Activated naive CD8-positive, alpha-beta T cell treated with anti-CD3 and anti-CD28 coated beads, Interleukin-2, amount 50 U/mL, for 24 hours (primary cell): ENCODE data around the gene NUFIP1.
"Not testable (repeated sequence)": the region's sequence is repeated elsewhere in the genome, so short reads cannot be mapped to it uniquely, and the experiment has no call there.

ENCODE experiments used
- ATAC-seq: fragments of 150-1000 bp; cut with Tn5 transposase; one replicate; pipeline ENCODE4 v1.10.0; 2021
- DNase-seq: peaks from one replicate; pipeline ENCODE4 v3.0.0; 2021
- H3K27ac Mint-ChIP-seq: one replicate; pipeline ENCODE4 v1.8.0; 2021; ENCODE audit warnings: mild to moderate bottlenecking, mixed read lengths
- H3K27me3 Mint-ChIP-seq: one replicate; pipeline ENCODE4 v1.8.0; 2021; ENCODE audit warnings: mixed read lengths
- H3K36me3 Mint-ChIP-seq: one replicate; pipeline ENCODE4 v1.8.0; 2021; ENCODE audit warnings: low read depth, mixed read lengths
- H3K4me1 Mint-ChIP-seq: one replicate; pipeline ENCODE4 v1.8.0; 2021; ENCODE audit warnings: mixed read lengths
- H3K4me3 Mint-ChIP-seq: one replicate; pipeline ENCODE4 v1.8.0; 2021; ENCODE audit warnings: mild to moderate bottlenecking, moderate library complexity, mixed read lengths
- H3K9me3 Mint-ChIP-seq: one replicate; pipeline ENCODE4 v1.8.0; 2021; ENCODE audit warnings: mixed read lengths

NUFIP1 gene

DNA sequence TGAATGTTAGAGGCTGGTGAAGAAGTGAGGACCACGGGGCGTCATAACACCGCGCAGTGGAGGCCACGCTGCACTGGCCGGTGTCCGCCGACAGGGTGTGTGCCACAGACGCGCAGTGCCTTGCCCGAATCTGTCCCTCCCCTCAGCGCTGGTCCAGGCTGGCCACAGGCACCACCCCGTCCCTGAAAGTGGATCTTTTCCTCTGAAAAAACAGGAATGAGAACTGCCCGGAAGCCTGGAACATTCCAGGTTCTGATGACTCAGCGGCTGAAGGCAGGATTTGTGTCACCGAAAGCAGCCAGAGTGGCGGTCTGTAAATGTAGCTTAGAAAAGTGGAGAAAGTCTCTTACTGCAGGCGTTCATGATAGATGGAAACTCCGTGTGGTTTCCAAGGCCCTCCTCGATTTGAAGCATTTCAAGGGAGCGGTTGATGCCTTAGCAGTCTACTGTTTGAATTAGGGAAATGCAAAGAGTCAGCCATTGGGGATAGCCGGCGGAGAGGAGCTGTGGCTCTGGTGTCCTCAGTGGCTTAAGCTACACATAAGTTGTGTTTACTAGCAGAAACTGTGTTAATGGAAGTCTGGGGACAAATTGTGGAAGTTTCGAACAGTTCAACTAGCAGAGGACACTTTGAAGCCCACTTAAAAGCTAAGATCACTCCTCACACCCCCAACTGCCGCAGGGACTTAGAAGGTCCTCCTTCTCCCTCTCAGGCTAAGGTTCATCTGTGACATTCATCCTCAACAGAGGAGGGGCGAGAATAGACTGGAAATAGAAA, 70.8 kb downstream of the NUFIP1 start:
- ATAC-seq, result peak; percentile 81
- Mint-ChIP-seq H3K4me1 (peaks cover 9% of the 10 kb centered on the region), H3K9me3 (no peaks in the 10 kb centered on the region), H3K4me3 (no peak overlapping the region), H3K27ac (no peak overlapping the region), H3K36me3 (no peaks in the 10 kb centered on the region), H3K27me3 (no peaks in the 10 kb centered on the region)
- peak; percentile 79 for DNase-seq

DNA sequence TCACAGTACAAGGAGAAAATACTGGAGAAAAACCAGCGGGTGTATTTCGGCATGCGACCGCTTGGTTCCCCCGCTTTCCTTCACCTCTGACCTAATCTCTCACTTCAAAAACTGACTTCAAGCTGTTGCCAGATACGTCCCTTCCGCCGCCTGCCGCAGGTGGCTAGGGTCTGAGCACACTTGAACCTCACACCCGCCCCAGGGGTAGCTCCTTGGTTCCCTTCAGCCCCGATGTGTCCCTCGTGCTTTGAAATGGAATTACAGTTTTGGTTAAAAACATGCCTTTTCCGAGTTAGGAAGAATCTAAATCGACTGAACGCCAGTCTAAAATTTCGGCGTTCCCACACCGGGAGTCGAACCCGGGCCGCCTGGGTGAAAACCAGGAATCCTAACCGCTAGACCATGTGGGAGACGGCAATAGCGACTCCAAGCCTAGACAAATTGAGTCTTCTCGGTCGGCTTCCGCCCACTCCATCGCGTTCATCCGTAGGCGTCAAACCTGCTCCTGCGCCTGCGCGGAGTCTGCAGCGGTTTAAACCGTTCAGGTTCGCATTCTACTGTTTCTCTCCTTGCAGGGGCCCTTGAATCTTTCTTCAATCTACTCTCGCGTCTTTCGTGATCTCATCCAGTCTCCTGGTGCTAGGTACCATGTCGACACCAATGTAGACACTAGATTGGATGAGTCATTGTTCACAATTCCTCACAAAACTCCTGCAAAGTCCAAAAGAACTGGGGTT, 71.5 kb downstream of the NUFIP1 start:
- no peaks in the 10 kb centered on the region for H3K27me3 Mint-ChIP-seq
- ATAC-seq, result peak; percentile 90
- no peaks in the 10 kb centered on the region for H3K9me3 Mint-ChIP-seq
- H3K36me3 Mint-ChIP-seq, result no peaks in the 10 kb centered on the region
- H3K4me1 Mint-ChIP-seq, result peaks cover 9% of the 10 kb centered on the region
- H3K4me3 Mint-ChIP-seq, result no peak overlapping the region
- peak; percentile 95 for DNase-seq
- no peak overlapping the region for H3K27ac Mint-ChIP-seq

DNA sequence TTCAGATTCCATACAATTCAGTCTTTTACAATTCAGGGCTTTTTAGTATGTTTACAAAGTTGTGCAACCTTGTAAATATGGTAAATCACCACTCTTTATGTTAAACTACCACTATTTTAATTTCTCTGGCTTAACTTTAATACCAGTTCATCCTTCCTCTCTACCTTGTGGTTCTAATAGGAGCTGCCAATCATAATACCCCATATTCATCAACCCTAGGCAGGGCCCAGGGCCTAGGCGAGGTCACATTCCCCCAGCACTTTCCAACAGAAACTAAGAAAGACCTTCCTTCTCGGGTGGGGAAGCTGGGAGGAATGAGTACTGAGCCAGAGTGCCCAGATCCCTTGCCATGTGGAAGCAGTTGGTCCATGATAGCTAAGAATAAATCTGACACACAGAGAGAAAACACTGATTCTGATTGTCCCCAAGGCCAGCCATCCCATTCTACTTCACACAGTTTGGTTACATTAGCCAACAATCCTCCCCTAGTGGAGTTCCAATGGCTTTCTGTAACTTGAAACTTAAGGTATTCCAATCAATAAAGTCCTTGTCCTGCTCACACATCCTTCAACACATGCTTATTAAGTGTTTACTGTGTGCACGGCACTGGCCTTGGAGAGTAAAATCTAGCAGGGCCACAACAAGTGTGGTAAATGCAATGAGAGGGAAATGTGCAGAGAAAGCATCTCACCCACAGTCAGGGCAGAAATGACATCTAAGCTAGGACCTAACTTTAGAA, 76.8 kb downstream of the NUFIP1 start:
- ATAC-seq (no peak), DNase-seq (no peak)
- Mint-ChIP-seq H3K27me3 (no peaks in the 10 kb centered on the region), H3K9me3 (peaks cover 11% of the 10 kb centered on the region), H3K4me3 (no peak overlapping the region), H3K4me1 (peaks cover 4% of the 10 kb centered on the region), H3K36me3 (no peaks in the 10 kb centered on the region), H3K27ac (no peak overlapping the region)

DNA sequence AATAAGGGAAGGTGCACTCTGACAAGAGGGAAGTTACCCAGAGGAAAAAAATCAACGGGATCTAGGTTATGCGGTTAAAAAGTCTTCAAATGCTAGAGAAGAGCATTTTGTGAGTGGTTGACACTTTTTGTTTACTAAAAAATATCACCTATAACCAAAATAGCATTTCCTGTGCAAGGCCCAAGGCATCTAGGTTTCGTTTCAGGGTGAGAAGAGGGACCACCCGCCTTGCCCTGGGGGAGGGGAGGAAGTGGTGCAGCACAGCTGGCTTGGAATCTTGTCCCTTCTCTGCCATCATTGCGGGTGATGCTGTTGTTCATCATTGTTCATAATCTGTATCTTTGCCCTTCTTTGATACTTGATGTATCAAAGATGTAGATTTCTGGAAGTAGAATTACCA, 80.6 kb downstream of the NUFIP1 start:
- Mint-ChIP-seq H3K36me3 (no peaks in the 10 kb centered on the region), H3K27ac (no peak overlapping the region), H3K9me3 (peaks cover 11% of the 10 kb centered on the region), H3K27me3 (peaks cover 2% of the 10 kb centered on the region), H3K4me1 (no peaks in the 10 kb centered on the region), H3K4me3 (no peak overlapping the region)
- no peak for DNase-seq
- ATAC-seq, result no peak

DNA sequence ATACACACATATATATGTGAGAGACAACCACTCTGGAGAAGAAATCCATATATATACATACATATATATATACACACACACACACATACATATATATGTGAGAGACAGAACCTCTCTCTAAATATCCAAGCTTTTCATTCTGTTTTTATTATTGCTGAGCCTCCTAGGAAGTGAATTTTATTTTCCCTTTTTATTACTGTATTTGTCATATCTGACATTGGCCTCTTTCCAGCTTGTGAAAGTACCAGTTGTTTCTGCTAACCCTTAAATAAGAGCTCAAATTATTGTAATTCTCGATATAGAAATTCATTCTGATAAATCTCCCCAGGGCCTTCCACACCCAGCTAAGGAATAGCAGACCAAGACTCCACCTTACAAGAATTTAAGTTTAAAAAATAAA, 81.0 kb downstream of the NUFIP1 start:
- Mint-ChIP-seq H3K4me3 (no peak overlapping the region), H3K36me3 (no peaks in the 10 kb centered on the region), H3K27ac (no peak overlapping the region), H3K27me3 (peaks cover 2% of the 10 kb centered on the region), H3K4me1 (no peaks in the 10 kb centered on the region), H3K9me3 (peaks cover 11% of the 10 kb centered on the region)
- no peak for DNase-seq
- no peak for ATAC-seq

DNA sequence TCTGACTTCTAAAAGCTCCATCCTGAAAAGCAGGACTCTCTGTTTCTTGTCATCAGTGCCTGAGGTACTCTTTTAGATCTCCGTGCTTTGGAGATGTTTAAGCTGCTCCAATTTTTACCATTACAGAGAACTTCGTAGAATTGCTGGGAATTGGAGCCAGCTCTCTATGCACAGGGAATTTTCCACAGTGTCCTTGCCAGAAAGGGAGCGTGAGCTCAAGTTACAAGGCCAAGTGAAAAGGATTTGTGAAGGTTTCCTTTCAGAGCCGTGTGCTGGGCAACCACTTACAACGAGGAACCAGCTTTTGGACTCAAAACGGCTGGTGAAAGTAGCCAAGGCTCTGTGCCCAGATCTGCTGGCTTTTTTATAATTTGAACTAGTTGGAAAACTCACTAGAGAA, 82.6 kb downstream of the NUFIP1 start:
- H3K27ac Mint-ChIP-seq, result no peak overlapping the region
- peaks cover 3% of the 10 kb centered on the region for H3K9me3 Mint-ChIP-seq
- H3K36me3 Mint-ChIP-seq, result no peaks in the 10 kb centered on the region
- H3K4me3 Mint-ChIP-seq, result no peak overlapping the region
- ATAC-seq (no peak), DNase-seq (no peak)
- H3K27me3 Mint-ChIP-seq, result peaks cover 5% of the 10 kb centered on the region
- H3K4me1 Mint-ChIP-seq, result no peaks in the 10 kb centered on the region

DNA sequence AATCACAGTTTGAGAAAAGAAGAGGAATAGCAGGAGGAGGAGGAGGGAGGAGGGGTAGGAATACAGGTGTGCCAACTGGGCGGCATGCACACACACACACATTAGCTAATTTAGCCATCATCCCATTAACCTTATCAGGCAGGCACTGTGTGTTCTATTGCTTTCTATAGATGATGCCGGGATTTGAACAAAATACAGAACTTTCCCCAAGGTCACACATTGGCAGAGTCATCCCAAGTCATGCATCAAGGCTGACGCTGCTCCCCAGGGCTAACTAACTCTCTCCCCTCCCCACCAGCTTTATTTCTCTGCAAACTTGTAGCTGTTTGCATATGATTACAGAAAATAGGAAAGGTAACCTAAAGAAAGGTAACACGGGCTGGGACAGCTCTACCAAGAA, 83.0 kb downstream of the NUFIP1 start:
- H3K4me1 Mint-ChIP-seq, result no peaks in the 10 kb centered on the region
- ATAC-seq (no peak), DNase-seq (no peak)
- H3K27ac Mint-ChIP-seq, result no peak overlapping the region
- H3K36me3 Mint-ChIP-seq, result no peaks in the 10 kb centered on the region
- peaks cover 5% of the 10 kb centered on the region for H3K27me3 Mint-ChIP-seq
- H3K9me3 Mint-ChIP-seq, result no peaks in the 10 kb centered on the region
- H3K4me3 Mint-ChIP-seq, result no peak overlapping the region

DNA sequence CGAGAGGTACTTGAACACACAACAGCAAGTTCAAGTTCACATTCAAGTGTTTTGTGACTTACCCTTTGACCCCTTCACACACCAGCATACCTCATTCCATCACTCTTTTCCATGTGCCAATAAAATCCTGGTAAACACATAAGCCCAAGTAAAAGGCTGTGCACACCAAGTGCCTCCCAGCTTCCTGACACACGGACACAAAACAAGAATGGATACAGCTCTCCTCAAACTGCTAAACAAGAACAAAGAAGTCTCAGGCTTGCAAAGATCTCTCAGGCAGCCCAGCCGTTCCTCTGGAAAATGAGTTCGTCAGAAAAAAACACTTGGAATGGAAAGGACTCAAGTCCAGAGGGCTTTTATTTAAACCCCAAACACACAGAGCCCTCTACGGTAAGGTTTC, 83.7 kb downstream of the NUFIP1 start:
- no peaks in the 10 kb centered on the region for H3K4me1 Mint-ChIP-seq
- DNase-seq, result no peak
- peaks cover 5% of the 10 kb centered on the region for H3K27me3 Mint-ChIP-seq
- H3K9me3 Mint-ChIP-seq, result no peaks in the 10 kb centered on the region
- no peak overlapping the region for H3K27ac Mint-ChIP-seq
- ATAC-seq, result no peak
- no peak overlapping the region for H3K4me3 Mint-ChIP-seq
- no peaks in the 10 kb centered on the region for H3K36me3 Mint-ChIP-seq

DNA sequence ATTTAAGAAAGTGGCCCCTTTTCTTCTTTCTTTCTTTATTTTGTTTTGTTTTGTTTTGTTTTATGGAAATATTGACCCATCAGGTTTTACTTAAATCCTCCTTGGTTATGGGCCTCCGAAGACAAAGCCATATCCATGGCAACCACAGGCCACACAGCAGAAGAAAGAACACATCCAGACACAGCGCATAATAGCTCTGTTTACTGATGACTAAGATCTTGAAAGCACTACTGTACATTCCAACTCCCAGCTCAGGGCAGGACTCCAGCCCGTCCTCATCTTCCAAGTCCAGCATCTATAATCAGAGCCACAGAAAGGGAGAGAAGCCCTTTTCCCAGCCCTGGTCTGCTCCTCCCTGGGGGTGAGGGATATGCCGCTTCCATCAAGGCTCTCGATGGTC, 84.3 kb downstream of the NUFIP1 start:
- Mint-ChIP-seq H3K9me3 (no peaks in the 10 kb centered on the region), H3K4me1 (no peaks in the 10 kb centered on the region), H3K4me3 (no peak overlapping the region), H3K27ac (no peak overlapping the region), H3K27me3 (peaks cover 5% of the 10 kb centered on the region), H3K36me3 (no peaks in the 10 kb centered on the region)
- ATAC-seq (no peak), DNase-seq (no peak)

DNA sequence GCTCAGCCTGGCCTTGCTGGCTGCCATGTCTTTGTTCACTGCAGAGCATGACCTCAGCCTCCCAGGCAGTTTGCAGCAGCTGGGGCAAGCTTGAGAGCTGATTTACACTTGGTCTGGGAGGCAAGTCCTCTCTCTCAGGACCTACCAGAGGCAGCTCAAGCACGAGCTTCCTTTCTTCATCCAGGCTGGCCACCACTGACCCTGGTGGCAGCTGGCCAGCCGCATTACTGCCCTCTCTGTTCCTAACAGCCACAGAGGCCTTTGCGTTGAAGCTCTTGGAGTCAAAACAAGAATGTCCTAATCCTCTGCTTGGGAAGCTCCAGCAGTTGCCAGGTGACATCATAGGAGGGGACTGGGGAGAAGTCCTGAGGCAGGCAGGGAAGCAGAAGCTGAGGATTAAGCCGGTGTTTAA, 85.7 kb downstream of the NUFIP1 start:
- H3K4me1 Mint-ChIP-seq, result no peaks in the 10 kb centered on the region
- peaks cover 10% of the 10 kb centered on the region for H3K27me3 Mint-ChIP-seq
- no peak overlapping the region for H3K4me3 Mint-ChIP-seq
- H3K9me3 Mint-ChIP-seq, result no peaks in the 10 kb centered on the region
- no peak overlapping the region for H3K27ac Mint-ChIP-seq
- DNase-seq (no peak), ATAC-seq (no peak)
- H3K36me3 Mint-ChIP-seq, result no peaks in the 10 kb centered on the region

GRCh38 chr13:44902738-44903137, 86.5 kb downstream of the NUFIP1 start:
- Mint-ChIP-seq H3K4me3 (no peak overlapping the region), H3K4me1 (no peaks in the 10 kb centered on the region)

GRCh38 chr13:44899967-44900366, 89.3 kb downstream of the NUFIP1 start:
- peaks cover 12% of the 10 kb centered on the region for H3K27me3 Mint-ChIP-seq
- no peaks in the 10 kb centered on the region for H3K36me3 Mint-ChIP-seq
- no peaks in the 10 kb centered on the region for H3K4me1 Mint-ChIP-seq
- no peaks in the 10 kb centered on the region for H3K9me3 Mint-ChIP-seq
- no peak for DNase-seq
- H3K27ac Mint-ChIP-seq, result no peak overlapping the region
- no peak for ATAC-seq
- H3K4me3 Mint-ChIP-seq, result no peak overlapping the region

More at GRCh38 chr13:44902738-44903137, 86.5 kb downstream of the NUFIP1 start:
- H3K36me3 Mint-ChIP-seq, result no peaks in the 10 kb centered on the region
- no peaks in the 10 kb centered on the region for H3K9me3 Mint-ChIP-seq
- DNase-seq (no peak), ATAC-seq (no peak)
- no peak overlapping the region for H3K27ac Mint-ChIP-seq
- H3K27me3 Mint-ChIP-seq, result peaks cover 12% of the 10 kb centered on the region

GRCh38 chr13:44898308-44898707, 91.0 kb downstream of the NUFIP1 start:
- H3K4me3 Mint-ChIP-seq, H3K4me1 Mint-ChIP-seq, H3K27ac Mint-ChIP-seq, DNase-seq, H3K36me3 Mint-ChIP-seq, H3K9me3 Mint-ChIP-seq, ATAC-seq: not testable (repeated sequence)
- peaks cover 11% of the 10 kb centered on the region for H3K27me3 Mint-ChIP-seq

- Mint-ChIP-seq H3K36me3 (no peaks in the 10 kb centered on the region), H3K9me3 (no peaks in the 10 kb centered on the region), H3K27me3 (peaks cover 7% of the 10 kb centered on the region), H3K4me3 (no peak overlapping the region), H3K4me1 (no peaks in the 10 kb centered on the region), H3K27ac (no peak overlapping the region)
- DNase-seq (no peak), ATAC-seq (no peak)
These were observed 93.3 kb downstream of the NUFIP1 start for GRCh38 chr13:44895953-44896335.
